Upper lobe of right lung (tissue), 1 donor: Measurements from ENCODE around the gene CELSR1. TPM values are rescaled to one million over a fixed set of nuclear protein-coding genes. Genes with fewer than 3 reads are reported as not detected.
A peak's percentile ranks its signal among the peaks of the same experiment; 100 is the strongest.

Experiments used
- ATAC-seq: fragments of 200-7000 bp; cut with Tn5 transposase; one replicate; pipeline ENCODE4 v1.9.1; 2020; ENCODE audit warnings: mild to moderate bottlenecking, moderate library complexity
- DNase-seq: peaks from one replicate; pipeline ENCODE4 v3.0.0-alpha.2; 2020
- H3K27ac ChIP-seq: fragments of 200-600 bp; one replicate; pipeline ENCODE4 v1.8.0; 2022
- H3K27me3 ChIP-seq: fragments of 200-600 bp; one replicate; pipeline ENCODE4 v1.8.0; 2022; ENCODE audit warnings: mild to moderate bottlenecking
- H3K36me3 ChIP-seq: fragments of 200-600 bp; one replicate; pipeline ENCODE4 v1.8.0; 2022
- H3K4me1 ChIP-seq: fragments of 200-600 bp; one replicate; pipeline ENCODE4 v1.8.0; 2022
- H3K4me3 ChIP-seq: fragments of 200-600 bp; one replicate; pipeline ENCODE4 v1.8.0; 2022; ENCODE audit warnings: mild to moderate bottlenecking
- H3K9me3 ChIP-seq: fragments of 200-600 bp; one replicate; pipeline ENCODE4 v1.8.0; 2022
- intact Hi-C: fragments of 100-400 bp; cut with DNase I; formaldehyde crosslinking; loops from one replicate; pipeline ENCODE4 v1.11.0; 2022
- total RNA-seq: library from RNA; stranded (reverse); fragmentation: NEBNext Ultra II Directional; extraction: Animal tissue kit (Norgen Biotek cat#: 25700); gene quantifications from one replicate; pipeline ENCODE4 v1.2.1, GENCODE V29; 2021
- TF ChIP-seq, protein P1 (sequence below): fragments of 200-600 bp; IDR thresholded peaks from one replicate; pipeline ENCODE4 v1.8.0; 2022; ENCODE audit warnings: antibody characterized with exemption
- donor health status: DM: no; HTN: yes; CAD: no; lungs with severe emphysema.

CELSR1 gene
- total RNA-seq, 1 donor from 2014 or later = 53.5 TPM

- DNase-seq (no peak), ATAC-seq (peak; percentile 45)
- intact Hi-C loops = no loop called here
- peaks cover 19% of the 10 kb centered on the region for H3K4me1 ChIP-seq
- H3K9me3 ChIP-seq = no peaks in the 10 kb centered on the region
- no peaks in the 10 kb centered on the region for H3K27me3 ChIP-seq
- TF ChIP-seq, protein P1, sequence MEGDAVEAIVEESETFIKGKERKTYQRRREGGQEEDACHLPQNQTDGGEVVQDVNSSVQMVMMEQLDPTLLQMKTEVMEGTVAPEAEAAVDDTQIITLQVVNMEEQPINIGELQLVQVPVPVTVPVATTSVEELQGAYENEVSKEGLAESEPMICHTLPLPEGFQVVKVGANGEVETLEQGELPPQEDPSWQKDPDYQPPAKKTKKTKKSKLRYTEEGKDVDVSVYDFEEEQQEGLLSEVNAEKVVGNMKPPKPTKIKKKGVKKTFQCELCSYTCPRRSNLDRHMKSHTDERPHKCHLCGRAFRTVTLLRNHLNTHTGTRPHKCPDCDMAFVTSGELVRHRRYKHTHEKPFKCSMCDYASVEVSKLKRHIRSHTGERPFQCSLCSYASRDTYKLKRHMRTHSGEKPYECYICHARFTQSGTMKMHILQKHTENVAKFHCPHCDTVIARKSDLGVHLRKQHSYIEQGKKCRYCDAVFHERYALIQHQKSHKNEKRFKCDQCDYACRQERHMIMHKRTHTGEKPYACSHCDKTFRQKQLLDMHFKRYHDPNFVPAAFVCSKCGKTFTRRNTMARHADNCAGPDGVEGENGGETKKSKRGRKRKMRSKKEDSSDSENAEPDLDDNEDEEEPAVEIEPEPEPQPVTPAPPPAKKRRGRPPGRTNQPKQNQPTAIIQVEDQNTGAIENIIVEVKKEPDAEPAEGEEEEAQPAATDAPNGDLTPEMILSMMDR = no peak
- peak overlapping the region; percentile 88 for H3K4me3 ChIP-seq
- peaks cover 37% of the 10 kb centered on the region for H3K36me3 ChIP-seq
- peak overlapping the region; percentile 96 for H3K27ac ChIP-seq
These were observed 201.0 kb downstream of the CELSR1 start for GRCh38 chr22:46336119-46337078.

DNA sequence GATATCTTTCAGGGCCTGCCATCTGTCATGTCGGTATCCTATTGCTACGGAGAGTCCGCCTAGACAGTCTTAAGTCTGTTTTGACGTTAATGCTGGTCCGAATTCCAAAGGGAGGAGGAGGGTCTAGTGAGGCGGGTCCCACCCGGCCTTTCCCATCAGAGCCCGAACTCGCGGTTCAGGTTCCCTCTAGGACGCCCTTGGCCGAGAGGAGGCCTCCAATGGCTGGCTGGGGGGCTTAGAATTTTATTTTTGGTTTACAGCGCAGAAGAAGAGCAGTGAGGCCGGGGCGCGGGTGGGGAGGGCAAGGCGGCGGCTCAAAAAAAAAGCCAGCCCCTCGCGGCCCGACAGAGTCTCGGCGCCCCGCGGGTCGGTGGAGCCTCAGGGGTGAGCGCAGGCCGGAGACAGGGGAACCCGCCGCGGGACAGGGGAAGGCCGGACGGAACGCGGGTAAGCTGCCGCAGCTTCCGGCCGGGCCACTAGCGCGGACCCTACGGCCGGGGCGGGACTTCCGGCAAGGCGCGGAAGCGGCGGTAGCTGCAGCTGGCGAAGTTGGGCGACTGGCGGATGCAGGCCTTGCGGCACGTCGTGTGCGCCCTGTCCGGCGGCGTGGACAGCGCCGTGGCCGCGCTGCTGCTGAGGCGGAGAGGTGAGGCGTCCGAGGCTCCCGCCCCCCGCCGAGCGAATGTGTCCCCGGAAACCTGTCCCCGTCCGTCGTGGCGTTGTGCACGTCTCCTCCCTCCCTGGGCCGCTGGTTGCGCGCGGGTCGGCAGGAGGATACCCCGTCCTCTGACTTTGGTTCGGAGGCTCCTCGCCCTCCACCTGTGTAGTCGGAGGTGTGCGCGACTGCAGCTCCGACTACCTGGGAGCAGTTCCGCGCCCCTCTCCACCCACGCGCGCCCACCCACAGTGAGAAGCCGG is 202.0 kb downstream of the CELSR1 start, which contains the start of gene TRMU:
TRMU (plus strand) TSS at position 514 of the 918 bp plus-strand sequence; CDS start at position 565, 51 bp downstream.
- no peaks in the 10 kb centered on the region for H3K27me3 ChIP-seq
- peaks cover 30% of the 10 kb centered on the region for H3K36me3 ChIP-seq
- peak within 1 kb of the TSS; percentile 96 for H3K27ac ChIP-seq
- intact Hi-C loops = no loop called here
- TF ChIP-seq, protein P1 = no peak
- peak; percentile 97 for ATAC-seq
- no peaks in the 10 kb centered on the region for H3K9me3 ChIP-seq
- peaks cover 19% of the 10 kb centered on the region for H3K4me1 ChIP-seq
- peak; percentile 94 for DNase-seq
- H3K4me3 ChIP-seq = peak within 1 kb of the TSS; percentile 88

- no peaks in the 10 kb centered on the region for H3K27me3 ChIP-seq
- no peaks in the 10 kb centered on the region for H3K9me3 ChIP-seq
- H3K4me3 ChIP-seq = no peak overlapping the region
- no peaks in the 10 kb centered on the region for H3K36me3 ChIP-seq
- TF ChIP-seq, protein P1 = no peak
- no peak overlapping the region for H3K27ac ChIP-seq
- intact Hi-C loops = no loop called here
- DNase-seq (no peak), ATAC-seq (no peak)
- H3K4me1 ChIP-seq = peaks cover 7% of the 10 kb centered on the region
These were observed 205.9 kb downstream of the CELSR1 start for GRCh38 chr22:46331496-46331895.

DNA sequence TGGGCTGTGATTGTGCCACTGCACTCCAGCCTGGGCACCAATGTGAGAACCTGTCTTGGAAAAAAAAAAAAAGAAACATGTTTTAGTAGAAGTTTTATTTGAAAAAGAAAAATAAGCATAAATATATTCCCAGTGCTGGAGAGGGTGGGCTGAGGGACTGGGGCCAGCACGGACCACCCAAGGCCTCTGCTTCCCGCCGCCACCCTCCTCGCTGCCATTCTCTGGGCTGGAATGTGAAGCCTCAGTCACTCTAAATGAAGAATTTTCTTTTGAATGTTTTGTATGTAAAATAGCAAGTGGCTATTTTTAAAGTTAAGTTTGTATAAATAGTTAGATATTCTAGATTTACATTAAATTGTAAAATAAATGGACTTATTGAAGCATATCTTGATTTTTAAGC is 207.0 kb downstream of the CELSR1 start:
- Histone ChIP-seq H3K27ac (no peak overlapping the region), H3K4me3 (no peak overlapping the region), H3K4me1 (peaks cover 6% of the 10 kb centered on the region), H3K9me3 (no peaks in the 10 kb centered on the region), H3K36me3 (no peaks in the 10 kb centered on the region), H3K27me3 (no peaks in the 10 kb centered on the region)
- DNase-seq = no peak
- intact Hi-C loops = no loop called here
- no peak for ATAC-seq
- TF ChIP-seq, protein P1 = no peak

DNA sequence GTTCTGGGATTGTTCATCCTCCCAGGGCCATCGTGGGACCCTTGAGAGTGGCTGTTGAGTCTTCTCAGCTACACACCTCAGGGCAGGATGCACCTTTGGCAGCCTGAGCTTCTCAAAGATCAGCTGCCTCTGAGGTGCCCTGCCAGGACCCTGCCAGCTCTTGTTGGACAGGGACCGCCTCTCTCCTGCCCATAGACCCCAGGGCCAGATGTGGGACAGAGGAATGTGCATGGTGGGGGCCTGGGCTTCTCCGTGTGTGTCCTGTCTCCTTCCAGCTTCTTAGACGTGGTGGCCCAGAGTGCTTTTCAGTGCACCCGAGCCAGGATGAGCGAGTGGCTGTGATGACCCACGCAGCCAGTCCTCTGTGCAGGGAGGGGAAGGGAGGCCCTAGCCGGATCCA is 207.8 kb downstream of the CELSR1 start:
- H3K4me1 ChIP-seq = peaks cover 1% of the 10 kb centered on the region
- intact Hi-C loops = no loop called here
- no peaks in the 10 kb centered on the region for H3K27me3 ChIP-seq
- TF ChIP-seq, protein P1 = no peak
- no peaks in the 10 kb centered on the region for H3K36me3 ChIP-seq
- H3K27ac ChIP-seq = no peak overlapping the region
- ATAC-seq (no peak), DNase-seq (no peak)
- no peak overlapping the region for H3K4me3 ChIP-seq
- no peaks in the 10 kb centered on the region for H3K9me3 ChIP-seq
